GM23248 (cell line): ENCODE data around the gene ACSF3. TPM values are rescaled to one million over a fixed set of nuclear protein-coding genes. Genes with fewer than 3 reads are reported as not detected.

Experiments
- DNase-seq: peaks from one replicate; pipeline ENCODE4 v3.0.0-alpha.2; 2015
- H2AFZ ChIP-seq: fragments of 200-600 bp; sonication (generic); 2 replicates; pipeline ENCODE4 v1.6.1; 2016; ENCODE audit warnings: antibody characterized with exemption
- H3F3A ChIP-seq: fragments of 200-600 bp; sonication (generic); 2 replicates; pipeline ENCODE4 v1.6.1; 2016; ENCODE audit warnings: mild to moderate bottlenecking, antibody characterized with exemption, mixed run types; ENCODE audit not compliant: insufficient read depth
- H3K27ac ChIP-seq: fragments of 200-600 bp; sonication (generic); 2 replicates; pipeline ENCODE4 v1.5.1; 2016; ENCODE audit warnings: mild to moderate bottlenecking
- H3K27me3 ChIP-seq: fragments of 200-600 bp; sonication (generic); replicated peaks from 2 replicates; pipeline ENCODE4 v1.6.1; 2016; ENCODE audit warnings: mild to moderate bottlenecking; ENCODE audit not compliant: insufficient read depth
- H3K36me3 ChIP-seq: fragments of 200-600 bp; sonication (generic); 2 replicates; pipeline ENCODE4 v1.6.1; 2016; ENCODE audit warnings: low read depth, mild to moderate bottlenecking
- H3K4me1 ChIP-seq: fragments of 200-600 bp; sonication (generic); 2 replicates; pipeline ENCODE4 v1.6.1; 2016; ENCODE audit warnings: mild to moderate bottlenecking; ENCODE audit not compliant: insufficient read depth
- H3K4me2 ChIP-seq: fragments of 200-600 bp; sonication (generic); one replicate; pipeline ENCODE4 v1.6.1; 2016; ENCODE audit warnings: mild to moderate bottlenecking; ENCODE audit not compliant: unreplicated experiment
- H3K4me3 ChIP-seq: fragments of 200-600 bp; sonication (generic); 2 replicates; pipeline ENCODE4 v1.5.1; 2016; ENCODE audit warnings: mild to moderate bottlenecking
- H3K79me2 ChIP-seq: fragments of 200-600 bp; sonication (generic); 2 replicates; pipeline ENCODE4 v1.6.1; 2016; ENCODE audit warnings: mild to moderate bottlenecking; ENCODE audit not compliant: insufficient read depth
- H3K9ac ChIP-seq: fragments of 200-600 bp; sonication (generic); 2 replicates; pipeline ENCODE4 v1.6.1; 2016; ENCODE audit warnings: mild to moderate bottlenecking
- H3K9me2 ChIP-seq: fragments of 200-600 bp; sonication (generic); 2 replicates; pipeline ENCODE4 v1.6.1; 2016; ENCODE audit warnings: mixed run types, mild to moderate bottlenecking, moderate library complexity; ENCODE audit not compliant: insufficient read depth
- H3K9me3 ChIP-seq: fragments of 200-600 bp; sonication (generic); one replicate; pipeline ENCODE4 v1.6.1; 2017; ENCODE audit warnings: low read depth
- H4K20me1 ChIP-seq: fragments of 200-600 bp; sonication (generic); 2 replicates; pipeline ENCODE4 v1.6.0; 2016; ENCODE audit not compliant: insufficient read depth
- EZH2 ChIP-seq: fragments of 200-600 bp; sonication (generic); IDR thresholded peaks from 2 replicates; pipeline ENCODE4 v1.6.1; 2018; ENCODE audit warnings: antibody characterized with exemption, mild to moderate bottlenecking; ENCODE audit not compliant: insufficient read depth, poor library complexity, severe bottlenecking
- EZH2phosphoT487 ChIP-seq: fragments of 200-600 bp; sonication (generic); IDR thresholded peaks from 2 replicates; pipeline ENCODE4 v1.6.1; 2018; ENCODE audit warnings: antibody characterized with exemption, moderate library complexity, mild to moderate bottlenecking, low read depth; ENCODE audit not compliant: insufficient read depth
- WGBS, 2 experiments: methylation state at CpG; one replicate each; pipeline ENCODE4 v1.1.6; 2015 to 2017; ENCODE audit warnings: low lambda C conversion rate in 2 of 2, low coverage in 1 of 2; ENCODE audit errors: missing lambda C conversion rate in 2 of 2; 5-methylcytosine and 5-hydroxymethylcytosine counted together
- in situ Hi-C: fragments of 300-500 bp; cut with MboI; formaldehyde crosslinking; loops from 2 replicates; pipeline ENCODE4 v1.15.0; 2020
- polyA plus RNA-seq: library from polyadenylated mRNA; unstranded; fragments of >200 nt; fragmentation: Nextera tagmentation; extraction: Ambion mirVana; gene quantifications from 2 replicates; pipeline ENCODE4 v1.2.1, GENCODE V29; 2016
- total RNA-seq: library from RNA; depleted of rRNA; stranded (reverse); fragments of >200 nt; shearing (Covaris generic); gene quantifications from 2 replicates; pipeline ENCODE4 v1.2.3, GENCODE V29; 2014

ACSF3 gene
- total and polyA plus RNA-seq, 2 experiments from 2014 or later, result 15.9 to 17.1 TPM

DNA sequence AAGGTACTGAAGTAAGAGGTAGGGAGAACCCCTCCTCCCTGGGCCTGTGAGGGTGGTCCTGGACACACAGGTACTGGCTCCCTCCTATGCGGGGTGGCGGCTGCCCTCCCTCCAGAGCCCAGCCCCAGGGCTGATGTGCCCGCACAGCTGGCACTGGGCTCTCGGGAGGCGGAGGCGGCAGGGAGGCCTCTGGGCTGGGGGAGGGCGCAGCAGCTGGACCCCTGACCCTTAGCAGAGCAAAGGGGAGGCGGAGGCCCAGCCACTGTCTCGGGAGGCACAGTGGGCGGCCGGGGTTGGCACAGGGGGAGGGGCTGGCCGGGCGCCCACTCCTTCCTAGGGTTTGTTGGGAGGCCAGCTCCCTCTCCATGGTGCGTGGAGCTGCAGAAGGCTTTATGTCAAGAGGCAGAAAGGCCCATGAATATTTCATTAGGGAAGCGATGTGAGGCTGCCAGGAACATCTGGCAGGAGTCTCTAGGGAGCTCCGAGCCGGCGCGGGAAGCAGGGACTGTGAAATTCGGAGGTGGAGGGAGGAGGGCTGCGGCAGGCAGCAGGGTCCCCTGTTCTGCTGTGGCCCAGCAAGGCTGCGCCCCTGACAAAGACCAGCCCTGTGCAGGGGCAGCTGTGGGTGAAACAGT lies 44.1 kb upstream of the ACSF3 start:
- H3K9ac ChIP-seq, result no peak overlapping the region
- DNase-seq, result no peak
- no peaks in the 10 kb centered on the region for H3K79me2 ChIP-seq
- in situ Hi-C loops, result no loop called here
- no peak for TF ChIP-seq EZH2
- TF ChIP-seq EZH2phosphoT487, result no peak
- H2AFZ ChIP-seq, result no peak overlapping the region
- H3K9me2 ChIP-seq, result no peaks in the 10 kb centered on the region
- WGBS, 2 experiments, result 11 to 20% methylated on average over 22 of the region's 22 CpGs
- H3F3A ChIP-seq, result no peaks in the 10 kb centered on the region
- no peaks in the 10 kb centered on the region for H3K4me1 ChIP-seq
- H3K27ac ChIP-seq, result no peak overlapping the region
- no peaks in the 10 kb centered on the region for H3K36me3 ChIP-seq
- no peaks in the 10 kb centered on the region for H4K20me1 ChIP-seq
- no peak overlapping the region for H3K4me3 ChIP-seq
- H3K4me2 ChIP-seq, result no peak overlapping the region
- H3K27me3 ChIP-seq, result peaks cover 18% of the 10 kb centered on the region; the same call in 1 of the 2 replicates
- no peaks in the 10 kb centered on the region for H3K9me3 ChIP-seq

DNA sequence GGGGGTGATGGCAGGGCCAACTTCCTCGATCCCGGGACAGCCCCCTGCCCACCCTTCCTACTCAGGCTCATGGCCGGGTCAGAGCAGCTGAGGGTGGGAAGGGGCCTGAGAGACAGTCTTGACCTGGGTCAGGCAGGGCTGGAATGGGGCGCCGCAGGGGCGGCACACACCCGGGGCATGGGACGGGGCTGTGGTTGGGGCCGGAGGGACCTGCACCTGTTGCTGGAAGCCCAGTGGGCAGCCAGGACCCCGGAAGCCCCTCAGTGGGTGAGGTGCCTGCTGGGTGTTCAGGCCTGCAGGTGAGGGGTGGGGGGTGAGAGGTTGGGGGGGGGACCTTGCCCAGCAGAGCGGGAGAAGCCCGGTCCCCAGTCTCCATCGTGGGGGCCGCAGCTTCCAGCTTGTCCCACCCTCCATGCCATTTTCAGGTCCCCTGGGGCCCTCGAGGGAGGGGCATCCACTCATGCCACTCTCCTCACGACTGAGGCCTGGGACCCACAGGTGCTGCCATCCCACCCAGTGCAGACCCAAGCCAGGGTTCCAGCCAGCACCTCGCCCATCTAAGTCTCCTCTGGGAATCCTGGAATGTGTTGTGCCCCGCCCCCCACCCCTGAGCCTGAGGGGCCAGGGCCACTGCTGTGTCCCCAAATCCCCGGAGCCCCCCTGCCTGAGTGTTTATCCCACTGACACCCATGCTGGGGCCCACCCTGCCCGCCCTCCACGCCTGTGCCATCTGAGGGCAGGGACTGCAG lies 43.4 kb upstream of the ACSF3 start:
- Histone ChIP-seq H3K4me2 (no peak overlapping the region), H4K20me1 (no peaks in the 10 kb centered on the region), H3K9me2 (no peaks in the 10 kb centered on the region), H3K9me3 (no peaks in the 10 kb centered on the region), H3K27ac (no peak overlapping the region), H3K79me2 (no peaks in the 10 kb centered on the region), H3K36me3 (no peaks in the 10 kb centered on the region), H2AFZ (no peak overlapping the region), H3K4me1 (no peaks in the 10 kb centered on the region), H3K27me3 (peaks cover 18% of the 10 kb centered on the region; the same call in 1 of the 2 replicates), H3F3A (no peaks in the 10 kb centered on the region), H3K4me3 (no peak overlapping the region), H3K9ac (no peak overlapping the region)
- in situ Hi-C loops, result no loop called here
- TF ChIP-seq EZH2phosphoT487, result no peak
- no peak for TF ChIP-seq EZH2
- DNase-seq, result no peak
- 28 to 33% methylated on average over 18 to 21 of the region's 21 CpGs for WGBS, 2 experiments

DNA sequence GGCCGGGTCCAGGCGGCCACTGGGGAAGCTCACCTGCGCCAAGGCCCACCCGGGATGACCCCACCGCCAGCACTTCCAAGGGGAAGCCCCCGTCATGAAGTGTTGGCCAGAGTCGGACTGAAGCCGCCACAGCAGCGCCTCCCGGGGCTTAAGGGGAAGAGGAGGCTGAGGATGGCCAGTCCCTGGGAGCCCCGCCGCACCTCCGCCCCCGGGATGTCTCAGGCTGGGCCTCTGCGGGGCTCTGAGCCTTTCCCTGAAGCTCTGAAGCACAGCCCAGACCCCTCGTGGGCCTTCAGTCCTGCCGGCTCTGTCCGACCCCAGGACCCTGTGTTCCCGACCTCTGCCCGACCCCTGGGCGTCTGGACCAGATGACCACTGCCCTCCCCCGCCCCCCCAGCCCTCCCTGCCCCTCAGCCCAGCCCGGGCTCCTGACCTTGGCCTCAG lies 42.8 kb upstream of the ACSF3 start:
- no peak overlapping the region for H3K4me3 ChIP-seq
- no peaks in the 10 kb centered on the region for H3K79me2 ChIP-seq
- in situ Hi-C loops, result no loop called here
- DNase-seq, result no peak
- H4K20me1 ChIP-seq, result no peaks in the 10 kb centered on the region
- no peaks in the 10 kb centered on the region for H3K36me3 ChIP-seq
- peaks cover 18% of the 10 kb centered on the region; the same call in 1 of the 2 replicates for H3K27me3 ChIP-seq
- no peak overlapping the region for H3K4me2 ChIP-seq
- H3K9me3 ChIP-seq, result no peaks in the 10 kb centered on the region
- no peaks in the 10 kb centered on the region for H3K4me1 ChIP-seq
- H3K9ac ChIP-seq, result no peak overlapping the region
- H2AFZ ChIP-seq, result no peak overlapping the region
- no peaks in the 10 kb centered on the region for H3F3A ChIP-seq
- 63 to 66% methylated on average over 18 of the region's 23 CpGs for WGBS, 2 experiments
- no peak overlapping the region for H3K27ac ChIP-seq
- no peaks in the 10 kb centered on the region for H3K9me2 ChIP-seq
- TF ChIP-seq EZH2 (no peak), EZH2phosphoT487 (no peak)

DNA sequence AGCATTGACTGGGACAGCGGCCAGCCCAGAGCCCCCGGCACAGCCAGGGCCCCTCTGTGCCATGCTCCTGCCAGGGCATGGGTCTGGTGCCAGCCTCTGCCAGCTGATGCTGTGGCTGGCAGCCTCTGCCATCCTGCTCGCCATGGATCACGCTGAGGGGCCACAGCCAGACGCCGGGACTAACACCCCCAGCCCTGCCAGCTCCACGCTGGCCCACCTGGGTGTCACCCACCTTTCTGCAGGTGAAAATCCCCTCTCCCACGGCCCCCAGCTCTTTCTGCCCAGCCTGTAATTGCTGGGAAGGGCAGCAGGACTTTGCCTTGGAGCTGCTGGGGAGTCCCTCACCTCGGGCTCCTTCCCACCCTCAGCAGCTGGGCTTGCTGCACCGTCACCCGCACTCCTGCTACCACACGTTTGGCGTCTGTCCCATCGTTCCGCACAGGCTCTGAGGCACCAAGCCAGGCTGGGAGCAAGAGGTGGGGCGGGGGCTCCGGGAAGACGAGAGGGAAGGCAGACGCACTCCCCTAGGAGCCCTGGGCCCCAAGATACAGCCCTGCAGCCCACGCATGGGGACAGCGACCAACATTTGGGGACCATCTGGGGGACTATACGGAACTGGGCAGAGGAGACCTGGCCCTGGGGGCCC lies 42.0 kb upstream of the ACSF3 start:
- WGBS, 2 experiments, result 12 to 16% methylated on average over 20 to 22 of the region's 22 CpGs
- in situ Hi-C loops, result no loop called here
- no peaks in the 10 kb centered on the region for H3K4me1 ChIP-seq
- peaks cover 18% of the 10 kb centered on the region; the same call in 1 of the 2 replicates for H3K27me3 ChIP-seq
- H3K36me3 ChIP-seq, result no peaks in the 10 kb centered on the region
- H3K4me2 ChIP-seq, result no peak overlapping the region
- no peak overlapping the region for H3K27ac ChIP-seq
- no peaks in the 10 kb centered on the region for H4K20me1 ChIP-seq
- no peaks in the 10 kb centered on the region for H3K9me3 ChIP-seq
- H3K4me3 ChIP-seq, result 0 out of 2 replicates have a peak overlapping the region, but pooled peaks have one; percentile 56
- H3K9ac ChIP-seq, result no peak overlapping the region
- no peaks in the 10 kb centered on the region for H3K79me2 ChIP-seq
- TF ChIP-seq EZH2phosphoT487, result no peak
- no peak for TF ChIP-seq EZH2
- H2AFZ ChIP-seq, result no peak overlapping the region
- no peaks in the 10 kb centered on the region for H3K9me2 ChIP-seq
- H3F3A ChIP-seq, result no peaks in the 10 kb centered on the region
- DNase-seq, result no peak
